Parathyroid adenoma (tissue), 2 donors: Measurements from ENCODE around the gene STK4.

ENCODE experiments used
- H2AFZ ChIP-seq: fragments of 300-600 bp; sonication (generic); one replicate; pipeline ENCODE4 v1.7.0; 2017; ENCODE audit warnings: antibody characterized with exemption, mild to moderate bottlenecking
- H3K27ac ChIP-seq: fragments of 300-600 bp; sonication (generic); one replicate; pipeline ENCODE4 v1.7.0; 2017
- H3K27me3 ChIP-seq: fragments of 300-600 bp; sonication (generic); one replicate; pipeline ENCODE4 v1.7.0; 2017; ENCODE audit warnings: low read length; ENCODE audit not compliant: control insufficient read depth, insufficient read depth
- H3K36me3 ChIP-seq: fragments of 300-600 bp; sonication (generic); one replicate; pipeline ENCODE4 v1.7.0; 2017; ENCODE audit warnings: low read length; ENCODE audit not compliant: control insufficient read depth, insufficient read depth
- H3K4me1 ChIP-seq: fragments of 300-600 bp; sonication (generic); one replicate; pipeline ENCODE4 v1.7.0; 2017; ENCODE audit warnings: control low read depth
- H3K4me2 ChIP-seq: fragments of 300-600 bp; sonication (generic); one replicate; pipeline ENCODE4 v1.7.0; 2017; ENCODE audit warnings: low read length
- H3K4me3 ChIP-seq: fragments of 300-600 bp; sonication (generic); one replicate; pipeline ENCODE4 v1.7.0; 2017; ENCODE audit warnings: low read depth, low read length
- H3K79me2 ChIP-seq: fragments of 300-600 bp; sonication (generic); one replicate; pipeline ENCODE4 v1.7.0; 2017; ENCODE audit warnings: control low read depth
- H3K9ac ChIP-seq: fragments of 300-600 bp; sonication (generic); one replicate; pipeline ENCODE4 v1.7.0; 2017; ENCODE audit warnings: mild to moderate bottlenecking
- H3K9me3 ChIP-seq: fragments of 300-600 bp; sonication (generic); one replicate; pipeline ENCODE4 v1.7.0; 2017; ENCODE audit warnings: low read length; ENCODE audit not compliant: control insufficient read depth
- TF ChIP-seq, protein P1 (sequence below): fragments of 300-600 bp; sonication (generic); IDR thresholded peaks from one replicate; pipeline ENCODE4 v1.7.0; 2017; ENCODE audit warnings: antibody characterized with exemption, mild to moderate bottlenecking
- donor health status: primary hyperparathyroidism.

The STK4 gene

DNA sequence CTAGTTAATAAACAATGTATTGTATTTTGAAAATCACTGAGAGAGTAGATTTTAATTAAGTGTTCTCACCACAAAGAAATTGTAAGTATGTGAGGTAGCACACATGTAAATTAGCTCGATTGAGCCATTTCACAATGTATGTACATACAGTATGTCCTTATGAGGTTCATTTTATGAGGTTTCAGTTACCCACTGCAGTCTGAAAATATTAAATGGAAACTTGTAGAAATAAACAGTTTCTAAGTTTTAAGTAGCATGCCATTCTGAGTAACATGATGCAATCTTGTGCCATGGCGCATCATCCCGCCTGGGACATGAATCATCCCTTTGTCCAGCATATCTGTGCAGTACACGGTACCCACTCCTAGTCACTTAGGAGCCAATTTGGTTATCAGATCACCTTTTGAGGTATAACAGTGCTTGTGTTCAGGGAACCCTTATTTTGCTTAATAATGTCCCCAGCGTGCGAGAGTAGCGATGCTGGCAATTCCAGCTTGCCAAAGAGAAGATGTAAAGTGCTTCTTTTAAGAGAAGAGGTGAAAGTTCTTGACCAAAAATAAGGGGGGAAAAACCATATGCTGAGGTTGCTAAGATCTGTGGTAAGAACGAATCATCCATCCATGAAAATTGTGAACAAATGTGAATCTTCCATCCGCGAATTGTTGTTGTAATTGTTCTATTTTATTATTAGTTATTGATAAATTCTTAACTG lies 69.9 kb downstream of the STK4 start:
- Histone ChIP-seq H3K9me3 (no peaks in the 10 kb centered on the region), H2AFZ (no peak overlapping the region), H3K9ac (no peak overlapping the region), H3K4me3 (no peak overlapping the region), H3K4me2 (no peak overlapping the region), H3K27me3 (no peaks in the 10 kb centered on the region), H3K4me1 (peaks cover 7% of the 10 kb centered on the region), H3K79me2 (no peaks in the 10 kb centered on the region), H3K36me3 (no peaks in the 10 kb centered on the region), H3K27ac (no peak overlapping the region)
- TF ChIP-seq, protein P1, sequence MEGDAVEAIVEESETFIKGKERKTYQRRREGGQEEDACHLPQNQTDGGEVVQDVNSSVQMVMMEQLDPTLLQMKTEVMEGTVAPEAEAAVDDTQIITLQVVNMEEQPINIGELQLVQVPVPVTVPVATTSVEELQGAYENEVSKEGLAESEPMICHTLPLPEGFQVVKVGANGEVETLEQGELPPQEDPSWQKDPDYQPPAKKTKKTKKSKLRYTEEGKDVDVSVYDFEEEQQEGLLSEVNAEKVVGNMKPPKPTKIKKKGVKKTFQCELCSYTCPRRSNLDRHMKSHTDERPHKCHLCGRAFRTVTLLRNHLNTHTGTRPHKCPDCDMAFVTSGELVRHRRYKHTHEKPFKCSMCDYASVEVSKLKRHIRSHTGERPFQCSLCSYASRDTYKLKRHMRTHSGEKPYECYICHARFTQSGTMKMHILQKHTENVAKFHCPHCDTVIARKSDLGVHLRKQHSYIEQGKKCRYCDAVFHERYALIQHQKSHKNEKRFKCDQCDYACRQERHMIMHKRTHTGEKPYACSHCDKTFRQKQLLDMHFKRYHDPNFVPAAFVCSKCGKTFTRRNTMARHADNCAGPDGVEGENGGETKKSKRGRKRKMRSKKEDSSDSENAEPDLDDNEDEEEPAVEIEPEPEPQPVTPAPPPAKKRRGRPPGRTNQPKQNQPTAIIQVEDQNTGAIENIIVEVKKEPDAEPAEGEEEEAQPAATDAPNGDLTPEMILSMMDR: no peak

DNA sequence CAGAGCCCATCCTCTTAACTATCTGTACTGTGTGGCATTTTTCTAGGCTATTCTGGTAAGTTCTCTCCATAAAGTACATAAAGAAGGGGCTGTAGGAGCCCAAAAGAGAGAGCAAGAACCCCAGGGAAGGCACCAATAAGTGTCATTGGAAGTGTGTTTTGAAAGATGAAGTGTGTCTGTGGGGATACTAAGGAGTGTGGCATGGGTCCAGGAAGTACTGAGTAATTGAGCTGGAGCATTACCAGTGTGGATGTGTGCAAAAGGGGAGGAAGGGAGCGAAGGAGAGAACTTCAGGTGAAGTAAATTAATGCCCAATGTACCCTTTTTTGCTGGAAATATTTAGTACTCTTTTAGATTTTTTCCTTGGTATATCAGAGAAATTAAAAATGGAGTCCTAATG lies 70.7 kb downstream of the STK4 start:
- Histone ChIP-seq H3K4me2 (no peak overlapping the region), H3K4me3 (no peak overlapping the region), H3K4me1 (peaks cover 7% of the 10 kb centered on the region), H3K9ac (no peak overlapping the region), H3K27me3 (no peaks in the 10 kb centered on the region), H3K79me2 (no peaks in the 10 kb centered on the region), H3K36me3 (no peaks in the 10 kb centered on the region), H3K27ac (no peak overlapping the region), H3K9me3 (no peaks in the 10 kb centered on the region), H2AFZ (no peak overlapping the region)
- TF ChIP-seq, protein P1: no peak

DNA sequence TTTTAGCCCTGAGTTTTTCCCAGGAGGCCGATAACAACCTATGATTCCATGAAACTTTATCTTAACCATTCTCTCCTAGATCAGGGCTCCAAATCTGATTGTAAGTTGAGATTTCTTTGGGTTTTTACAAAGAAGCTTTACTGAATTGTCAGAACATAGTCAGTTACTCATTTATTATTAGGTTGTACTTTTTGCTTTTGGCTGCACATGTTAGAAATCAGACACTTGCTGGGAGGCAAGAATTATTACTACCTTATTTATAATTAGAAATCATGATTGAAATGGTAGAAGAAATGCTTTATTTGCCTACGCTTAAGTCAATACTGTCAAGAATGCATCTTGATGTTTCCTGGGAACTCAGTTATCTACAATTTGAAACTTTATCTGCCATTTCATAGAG lies 71.3 kb downstream of the STK4 start:
- H3K36me3 ChIP-seq: no peaks in the 10 kb centered on the region

DNA sequence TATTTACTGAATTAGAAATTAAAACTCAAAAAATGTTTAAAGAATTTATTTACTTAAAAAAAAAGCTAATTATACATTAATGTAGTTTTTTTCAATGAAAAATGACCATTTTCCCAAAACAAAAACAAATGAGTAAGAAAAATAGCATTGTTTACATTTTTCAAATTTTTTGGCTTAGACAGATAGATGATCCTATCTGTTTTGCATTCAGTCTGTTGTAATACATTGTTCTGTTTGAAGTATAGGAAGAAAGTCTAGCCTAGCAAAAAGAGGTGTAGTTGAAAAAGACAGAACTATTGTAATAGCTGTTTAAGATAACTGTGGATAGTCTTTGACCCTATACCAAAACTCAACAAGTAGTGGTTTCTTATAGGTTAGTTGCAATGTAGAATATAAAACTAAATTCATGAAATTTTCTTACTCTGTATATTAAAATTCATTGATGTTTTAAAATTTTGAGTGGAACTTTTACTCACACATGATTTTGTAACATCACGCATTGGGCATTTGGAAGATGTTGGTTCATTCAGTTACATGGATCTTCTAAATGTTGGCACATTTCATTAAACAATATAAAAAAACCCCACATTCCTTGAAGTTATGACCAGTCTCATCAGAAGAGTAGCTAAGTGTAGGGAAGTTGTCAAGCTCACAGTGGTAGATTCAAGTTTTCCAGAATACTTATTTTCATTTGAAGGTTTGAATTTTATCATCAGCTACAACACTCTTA lies 72.6 kb downstream of the STK4 start:
- Histone ChIP-seq H3K4me2 (no peak overlapping the region), H3K4me1 (peaks cover 7% of the 10 kb centered on the region), H3K27ac (no peak overlapping the region), H3K79me2 (no peaks in the 10 kb centered on the region), H3K27me3 (no peaks in the 10 kb centered on the region), H3K9me3 (no peaks in the 10 kb centered on the region), H2AFZ (no peak overlapping the region), H3K4me3 (no peak overlapping the region), H3K9ac (no peak overlapping the region), H3K36me3 (no peaks in the 10 kb centered on the region)
- TF ChIP-seq, protein P1: no peak

More for the DNA sequence above, 71.3 kb downstream of the STK4 start:
- Histone ChIP-seq H3K27ac (no peak overlapping the region), H3K9ac (no peak overlapping the region), H2AFZ (no peak overlapping the region), H3K4me3 (no peak overlapping the region), H3K4me2 (peak overlapping the region; percentile 17), H3K79me2 (no peaks in the 10 kb centered on the region), H3K9me3 (no peaks in the 10 kb centered on the region), H3K4me1 (peaks cover 7% of the 10 kb centered on the region), H3K27me3 (no peaks in the 10 kb centered on the region)
- TF ChIP-seq, protein P1: no peak

DNA sequence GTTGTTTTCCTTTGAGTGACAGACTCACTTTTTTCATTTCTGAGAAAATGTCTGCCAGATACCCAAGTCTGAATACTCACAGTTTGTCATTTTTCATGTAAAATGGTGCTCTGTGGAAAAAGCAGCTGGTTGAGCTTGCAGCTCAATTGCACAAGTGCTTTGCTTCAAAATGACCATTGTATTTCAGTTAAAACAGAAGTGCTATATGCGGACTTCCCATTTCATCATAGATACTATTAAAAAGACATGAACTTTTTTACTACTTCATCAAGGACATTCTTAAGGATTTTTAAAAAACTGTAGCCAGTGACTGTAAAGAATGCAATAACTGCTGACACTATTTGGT lies 73.1 kb downstream of the STK4 start:
- H3K9ac ChIP-seq: no peak overlapping the region
- no peaks in the 10 kb centered on the region for H3K27me3 ChIP-seq
- H3K4me3 ChIP-seq: no peak overlapping the region
- peaks cover 7% of the 10 kb centered on the region for H3K4me1 ChIP-seq
- H3K4me2 ChIP-seq: no peak overlapping the region
- no peaks in the 10 kb centered on the region for H3K9me3 ChIP-seq
- no peaks in the 10 kb centered on the region for H3K36me3 ChIP-seq
- H2AFZ ChIP-seq: no peak overlapping the region
- H3K27ac ChIP-seq: no peak overlapping the region
- H3K79me2 ChIP-seq: no peaks in the 10 kb centered on the region
- TF ChIP-seq, protein P1: no peak
